Glomerular visceral epithelial cell (primary cell): ENCODE measurements around the gene FSTL1.
"Not testable (repeated sequence)": the region's sequence is repeated elsewhere in the genome, so short reads cannot be mapped to it uniquely, and the experiment has no call there.

Source experiments
- DNase-seq: peaks from one replicate; pipeline ENCODE4 v3.0.0-alpha.2; 2016; ENCODE audit errors: extremely low spot score

FSTL1 gene

GRCh38 chr3:120418446-120418845, 32.3 kb downstream of the FSTL1 start:
- no peak for DNase-seq

GRCh38 chr3:120417272-120417911, 33.4 kb downstream of the FSTL1 start:
- peak; percentile 96 for DNase-seq

GRCh38 chr3:120416868-120417267, 33.9 kb downstream of the FSTL1 start:
- DNase-seq, result no peak

- no peak for DNase-seq
These were observed 35.0 kb downstream of the FSTL1 start for GRCh38 chr3:120415756-120416155.

- DNase-seq, result no peak
These were observed 40.3 kb downstream of the FSTL1 start for GRCh38 chr3:120410541-120410940.

GRCh38 chr3:120410116-120410515, 40.7 kb downstream of the FSTL1 start:
- no peak for DNase-seq

GRCh38 chr3:120407508-120408287, 43.1 kb downstream of the FSTL1 start:
- DNase-seq, result no peak

- DNase-seq, result no peak
These were observed 45.9 kb downstream of the FSTL1 start for GRCh38 chr3:120404876-120405275.

- no peak for DNase-seq
These were observed 48.5 kb downstream of the FSTL1 start for GRCh38 chr3:120402257-120402656.

- no peak for DNase-seq
These were observed 51.4 kb downstream of the FSTL1 start for GRCh38 chr3:120399372-120399771.

- DNase-seq, result no peak
These were observed 54.3 kb downstream of the FSTL1 start for GRCh38 chr3:120396469-120396868.

GRCh38 chr3:120394347-120394746, 56.4 kb downstream of the FSTL1 start:
- no peak for DNase-seq

- no peak for DNase-seq
These were observed 57.0 kb downstream of the FSTL1 start for GRCh38 chr3:120393761-120394160.

- no peak for DNase-seq
These were observed 57.5 kb downstream of the FSTL1 start for GRCh38 chr3:120393243-120393642.

GRCh38 chr3:120382941-120383447, 67.8 kb downstream of the FSTL1 start:
- no peak for DNase-seq

GRCh38 chr3:120381503-120381902, 69.3 kb downstream of the FSTL1 start:
- DNase-seq, result no peak

GRCh38 chr3:120377948-120378347, 72.8 kb downstream of the FSTL1 start:
- not testable (repeated sequence) for DNase-seq

- no peak for DNase-seq
These were observed 80.3 kb downstream of the FSTL1 start for GRCh38 chr3:120370463-120370862.

- DNase-seq, result peak; percentile 87
These were observed 81.7 kb downstream of the FSTL1 start for GRCh38 chr3:120369037-120369467.

- DNase-seq, result no peak
These were observed 82.6 kb downstream of the FSTL1 start for GRCh38 chr3:120368172-120368571.

- peak; percentile 26 for DNase-seq
These were observed 86.0 kb downstream of the FSTL1 start for GRCh38 chr3:120364821-120365220.

- no peak for DNase-seq
These were observed 86.7 kb downstream of the FSTL1 start for GRCh38 chr3:120364101-120364500.

- no peak for DNase-seq
These were observed 93.0 kb downstream of the FSTL1 start for GRCh38 chr3:120357807-120358206.
